WTC11 (cell line): Measurements from ENCODE around the gene TJP3. TPM values are rescaled to one million over a fixed set of nuclear protein-coding genes. Genes with fewer than 3 reads are reported as not detected.

ENCODE experiments used
- ATAC-seq: fragments of 200-7000 bp; cut with Tn5 transposase; 2 replicates; pipeline ENCODE4 v1.10.0; 2021; ENCODE audit warnings: mild to moderate bottlenecking, moderate library complexity
- CTCF ChIA-PET: fragments of 300-600 bp; sonication (Branson Sonifier 250); formaldehyde crosslinking; loops from one replicate; lab custom pipeline; 2021; ENCODE audit warnings: antibody characterized with exemption; lab: Charles Lee
- POLR2A ChIA-PET: fragments of 350-600 bp; sonication (Branson Sonifier 250); formaldehyde crosslinking; loops from one replicate; lab custom pipeline; 2021; ENCODE audit warnings: antibody characterized with exemption; lab: Charles Lee
- DNase-seq: peaks from one replicate; pipeline ENCODE4 v3.0.0; 2021; ENCODE audit warnings: low spot score
- H3K27ac Mint-ChIP-seq: 2 replicates; pipeline ENCODE4 v1.8.0; 2021; ENCODE audit warnings: mixed read lengths
- H3K27me3 Mint-ChIP-seq: 2 replicates; pipeline ENCODE4 v1.8.0; 2021; ENCODE audit warnings: low read depth, mild to moderate bottlenecking, moderate library complexity, mixed read lengths
- H3K36me3 Mint-ChIP-seq: 2 replicates; pipeline ENCODE4 v1.8.0; 2021; ENCODE audit warnings: mixed read lengths
- H3K4me1 Mint-ChIP-seq: 2 replicates; pipeline ENCODE4 v1.8.0; 2022; ENCODE audit warnings: mixed read lengths
- H3K4me3 Mint-ChIP-seq: 2 replicates; pipeline ENCODE4 v1.8.0; 2021; ENCODE audit warnings: mild to moderate bottlenecking, moderate library complexity, mixed read lengths
- H3K9me3 Mint-ChIP-seq: 2 replicates; pipeline ENCODE4 v1.8.0; 2021; ENCODE audit warnings: mixed read lengths
- CREB1 ChIP-seq: sonication (generic); formaldehyde crosslinking; IDR thresholded peaks from 2 replicates; pipeline ENCODE4 v1.8.0; 2023; ENCODE audit warnings: mild to moderate bottlenecking, missing genetic modification reagents
- FOXK1 ChIP-seq: sonication (generic); formaldehyde crosslinking; IDR thresholded peaks from 2 replicates; pipeline ENCODE4 v1.8.0; 2022; ENCODE audit warnings: mild to moderate bottlenecking, moderate library complexity, missing genetic modification reagents
- JUN ChIP-seq: sonication (generic); formaldehyde crosslinking; IDR thresholded peaks from 2 replicates; pipeline ENCODE4 v1.8.0; 2023; ENCODE audit warnings: mild to moderate bottlenecking, missing genetic modification reagents
- MXD4 ChIP-seq: fragments of 250-450 bp; sonication (Bioruptor Pico); IDR thresholded peaks from 2 replicates; pipeline ENCODE4 v1.8.0; 2021; ENCODE audit warnings: mild to moderate bottlenecking, moderate library complexity, borderline replicate concordance
- NFYB ChIP-seq: sonication (generic); formaldehyde crosslinking; conservative IDR thresholded peaks from 2 replicates; pipeline ENCODE4 v1.8.0; 2022; ENCODE audit warnings: low read depth, missing genetic modification reagents
- NR2C2 ChIP-seq: sonication (generic); formaldehyde crosslinking; IDR thresholded peaks from 2 replicates; pipeline ENCODE4 v1.8.0; 2022; ENCODE audit warnings: mild to moderate bottlenecking, missing genetic modification reagents
- PRRX2 ChIP-seq: fragments of 250-450 bp; sonication (Bioruptor Pico); IDR thresholded peaks from 2 replicates; pipeline ENCODE4 v1.8.0; 2021; ENCODE audit warnings: mild to moderate bottlenecking
- SOX15 ChIP-seq: fragments of 250-450 bp; sonication (Bioruptor Pico); IDR thresholded peaks from 2 replicates; pipeline ENCODE4 v1.9.0; 2021; ENCODE audit warnings: mild to moderate bottlenecking
- SP1 ChIP-seq: sonication (generic); formaldehyde crosslinking; conservative IDR thresholded peaks from 2 replicates; pipeline ENCODE4 v1.8.1; 2022; ENCODE audit warnings: missing genetic modification reagents
- TEAD1 ChIP-seq: sonication (generic); formaldehyde crosslinking; IDR thresholded peaks from 2 replicates; pipeline ENCODE4 v1.8.0; 2022; ENCODE audit warnings: mild to moderate bottlenecking, missing genetic modification reagents
- ZNF396 ChIP-seq: fragments of 250-450 bp; sonication (Bioruptor Pico); IDR thresholded peaks from 2 replicates; pipeline ENCODE4 v1.8.0; 2021; ENCODE audit warnings: mild to moderate bottlenecking, moderate library complexity, borderline replicate concordance
- ZNF423 ChIP-seq: fragments of 250-450 bp; sonication (Bioruptor Pico); IDR thresholded peaks from 2 replicates; pipeline ENCODE4 v2.1.2; 2022; ENCODE audit warnings: mild to moderate bottlenecking, moderate library complexity
- total RNA-seq: library from RNA; stranded (reverse); gene quantifications from 3 replicates; pipeline ENCODE4 v1.2.3, GENCODE V29; 2021
- TF ChIP-seq, protein P1 (sequence below): sonication (generic); formaldehyde crosslinking; IDR thresholded peaks from 2 replicates; pipeline ENCODE4 v1.8.0; 2022; ENCODE audit warnings: missing genetic modification reagents
- TF ChIP-seq, protein P2 (sequence below): sonication (generic); formaldehyde crosslinking; IDR thresholded peaks from 2 replicates; pipeline ENCODE4 v1.8.1; 2022; ENCODE audit warnings: missing genetic modification reagents, borderline replicate concordance
- TF ChIP-seq, protein P3 (sequence below): sonication (generic); formaldehyde crosslinking; IDR thresholded peaks from 2 replicates; pipeline ENCODE4 v1.8.1; 2023; ENCODE audit warnings: mild to moderate bottlenecking, moderate library complexity, missing genetic modification reagents
- TF ChIP-seq, protein P4 (sequence below): sonication (generic); formaldehyde crosslinking; IDR thresholded peaks from 2 replicates; pipeline ENCODE4 v1.8.1; 2023; ENCODE audit warnings: mild to moderate bottlenecking, missing genetic modification reagents, moderate library complexity
- TF ChIP-seq, protein P5 (sequence below): sonication (generic); formaldehyde crosslinking; conservative IDR thresholded peaks from 2 replicates; pipeline ENCODE4 v1.8.1; 2022; ENCODE audit warnings: mild to moderate bottlenecking, missing genetic modification reagents

Gene TJP3
- total RNA-seq, 1 experiment from 2014 or later, result 36.2 TPM

DNA sequence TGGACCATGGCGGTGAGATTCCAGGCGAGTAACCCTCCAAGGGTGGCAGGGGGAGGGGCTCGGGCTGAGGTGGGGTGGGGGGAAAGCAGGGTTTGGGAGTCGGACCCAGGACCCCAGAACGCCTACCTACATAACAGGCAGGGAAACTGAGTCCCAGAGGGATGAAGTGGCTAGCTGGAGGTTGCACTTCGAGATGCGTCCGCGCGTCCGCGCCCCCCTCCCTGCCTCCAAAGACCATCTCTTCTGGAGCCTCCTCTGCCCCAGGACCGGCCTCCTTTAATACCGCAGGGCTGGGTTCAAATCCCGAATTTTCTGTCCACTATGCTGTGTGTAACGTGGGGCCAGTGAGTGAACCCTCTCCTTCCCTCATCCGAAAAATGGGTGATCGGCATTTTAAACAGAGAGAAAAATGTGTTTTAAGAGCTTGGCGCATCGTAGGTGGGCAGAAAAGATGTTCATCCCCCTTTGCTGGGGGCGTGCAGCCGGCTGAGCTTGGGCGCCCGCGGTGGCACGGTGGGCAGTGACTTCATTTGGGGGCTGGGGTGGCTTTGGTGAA is 13.8 kb downstream of the TJP3 start (continued):
- TF ChIP-seq, protein P1, sequence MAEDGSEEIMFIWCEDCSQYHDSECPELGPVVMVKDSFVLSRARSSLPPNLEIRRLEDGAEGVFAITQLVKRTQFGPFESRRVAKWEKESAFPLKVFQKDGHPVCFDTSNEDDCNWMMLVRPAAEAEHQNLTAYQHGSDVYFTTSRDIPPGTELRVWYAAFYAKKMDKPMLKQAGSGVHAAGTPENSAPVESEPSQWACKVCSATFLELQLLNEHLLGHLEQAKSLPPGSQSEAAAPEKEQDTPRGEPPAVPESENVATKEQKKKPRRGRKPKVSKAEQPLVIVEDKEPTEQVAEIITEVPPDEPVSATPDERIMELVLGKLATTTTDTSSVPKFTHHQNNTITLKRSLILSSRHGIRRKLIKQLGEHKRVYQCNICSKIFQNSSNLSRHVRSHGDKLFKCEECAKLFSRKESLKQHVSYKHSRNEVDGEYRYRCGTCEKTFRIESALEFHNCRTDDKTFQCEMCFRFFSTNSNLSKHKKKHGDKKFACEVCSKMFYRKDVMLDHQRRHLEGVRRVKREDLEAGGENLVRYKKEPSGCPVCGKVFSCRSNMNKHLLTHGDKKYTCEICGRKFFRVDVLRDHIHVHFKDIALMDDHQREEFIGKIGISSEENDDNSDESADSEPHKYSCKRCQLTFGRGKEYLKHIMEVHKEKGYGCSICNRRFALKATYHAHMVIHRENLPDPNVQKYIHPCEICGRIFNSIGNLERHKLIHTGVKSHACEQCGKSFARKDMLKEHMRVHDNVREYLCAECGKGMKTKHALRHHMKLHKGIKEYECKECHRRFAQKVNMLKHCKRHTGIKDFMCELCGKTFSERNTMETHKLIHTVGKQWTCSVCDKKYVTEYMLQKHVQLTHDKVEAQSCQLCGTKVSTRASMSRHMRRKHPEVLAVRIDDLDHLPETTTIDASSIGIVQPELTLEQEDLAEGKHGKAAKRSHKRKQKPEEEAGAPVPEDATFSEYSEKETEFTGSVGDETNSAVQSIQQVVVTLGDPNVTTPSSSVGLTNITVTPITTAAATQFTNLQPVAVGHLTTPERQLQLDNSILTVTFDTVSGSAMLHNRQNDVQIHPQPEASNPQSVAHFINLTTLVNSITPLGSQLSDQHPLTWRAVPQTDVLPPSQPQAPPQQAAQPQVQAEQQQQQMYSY, result no peak
- TF ChIP-seq, protein P2, sequence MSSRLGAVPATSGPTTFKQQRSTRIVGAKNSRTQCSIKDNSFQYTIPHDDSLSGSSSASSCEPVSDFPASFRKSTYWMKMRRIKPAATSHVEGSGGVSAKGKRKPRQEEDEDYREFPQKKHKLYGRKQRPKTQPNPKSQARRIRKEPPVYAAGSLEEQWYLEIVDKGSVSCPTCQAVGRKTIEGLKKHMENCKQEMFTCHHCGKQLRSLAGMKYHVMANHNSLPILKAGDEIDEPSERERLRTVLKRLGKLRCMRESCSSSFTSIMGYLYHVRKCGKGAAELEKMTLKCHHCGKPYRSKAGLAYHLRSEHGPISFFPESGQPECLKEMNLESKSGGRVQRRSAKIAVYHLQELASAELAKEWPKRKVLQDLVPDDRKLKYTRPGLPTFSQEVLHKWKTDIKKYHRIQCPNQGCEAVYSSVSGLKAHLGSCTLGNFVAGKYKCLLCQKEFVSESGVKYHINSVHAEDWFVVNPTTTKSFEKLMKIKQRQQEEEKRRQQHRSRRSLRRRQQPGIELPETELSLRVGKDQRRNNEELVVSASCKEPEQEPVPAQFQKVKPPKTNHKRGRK (CRISPR knock-in tag), result no peak
- TF ChIP-seq PRRX2 (no peak), JUN (CRISPR knock-in tag) (no peak), ZNF423 (CRISPR knock-in tag) (no peak), NFYB (CRISPR knock-in tag) (no peak), ZNF396 (CRISPR knock-in tag) (no peak), MXD4 (no peak), NR2C2 (CRISPR knock-in tag) (no peak)
- TF ChIP-seq, protein P3, sequence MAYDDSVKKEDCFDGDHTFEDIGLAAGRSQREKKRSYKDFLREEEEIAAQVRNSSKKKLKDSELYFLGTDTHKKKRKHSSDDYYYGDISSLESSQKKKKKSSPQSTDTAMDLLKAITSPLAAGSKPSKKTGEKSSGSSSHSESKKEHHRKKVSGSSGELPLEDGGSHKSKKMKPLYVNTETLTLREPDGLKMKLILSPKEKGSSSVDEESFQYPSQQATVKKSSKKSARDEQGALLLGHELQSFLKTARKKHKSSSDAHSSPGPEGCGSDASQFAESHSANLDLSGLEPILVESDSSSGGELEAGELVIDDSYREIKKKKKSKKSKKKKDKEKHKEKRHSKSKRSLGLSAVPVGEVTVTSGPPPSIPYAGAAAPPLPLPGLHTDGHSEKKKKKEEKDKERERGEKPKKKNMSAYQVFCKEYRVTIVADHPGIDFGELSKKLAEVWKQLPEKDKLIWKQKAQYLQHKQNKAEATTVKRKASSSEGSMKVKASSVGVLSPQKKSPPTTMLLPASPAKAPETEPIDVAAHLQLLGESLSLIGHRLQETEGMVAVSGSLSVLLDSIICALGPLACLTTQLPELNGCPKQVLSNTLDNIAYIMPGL, result no peak
- TF ChIP-seq, protein P4, sequence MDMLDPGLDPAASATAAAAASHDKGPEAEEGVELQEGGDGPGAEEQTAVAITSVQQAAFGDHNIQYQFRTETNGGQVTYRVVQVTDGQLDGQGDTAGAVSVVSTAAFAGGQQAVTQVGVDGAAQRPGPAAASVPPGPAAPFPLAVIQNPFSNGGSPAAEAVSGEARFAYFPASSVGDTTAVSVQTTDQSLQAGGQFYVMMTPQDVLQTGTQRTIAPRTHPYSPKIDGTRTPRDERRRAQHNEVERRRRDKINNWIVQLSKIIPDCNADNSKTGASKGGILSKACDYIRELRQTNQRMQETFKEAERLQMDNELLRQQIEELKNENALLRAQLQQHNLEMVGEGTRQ, result no peak
- TF ChIP-seq, protein P5, sequence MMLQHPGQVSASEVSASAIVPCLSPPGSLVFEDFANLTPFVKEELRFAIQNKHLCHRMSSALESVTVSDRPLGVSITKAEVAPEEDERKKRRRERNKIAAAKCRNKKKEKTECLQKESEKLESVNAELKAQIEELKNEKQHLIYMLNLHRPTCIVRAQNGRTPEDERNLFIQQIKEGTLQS, result no peak

DNA sequence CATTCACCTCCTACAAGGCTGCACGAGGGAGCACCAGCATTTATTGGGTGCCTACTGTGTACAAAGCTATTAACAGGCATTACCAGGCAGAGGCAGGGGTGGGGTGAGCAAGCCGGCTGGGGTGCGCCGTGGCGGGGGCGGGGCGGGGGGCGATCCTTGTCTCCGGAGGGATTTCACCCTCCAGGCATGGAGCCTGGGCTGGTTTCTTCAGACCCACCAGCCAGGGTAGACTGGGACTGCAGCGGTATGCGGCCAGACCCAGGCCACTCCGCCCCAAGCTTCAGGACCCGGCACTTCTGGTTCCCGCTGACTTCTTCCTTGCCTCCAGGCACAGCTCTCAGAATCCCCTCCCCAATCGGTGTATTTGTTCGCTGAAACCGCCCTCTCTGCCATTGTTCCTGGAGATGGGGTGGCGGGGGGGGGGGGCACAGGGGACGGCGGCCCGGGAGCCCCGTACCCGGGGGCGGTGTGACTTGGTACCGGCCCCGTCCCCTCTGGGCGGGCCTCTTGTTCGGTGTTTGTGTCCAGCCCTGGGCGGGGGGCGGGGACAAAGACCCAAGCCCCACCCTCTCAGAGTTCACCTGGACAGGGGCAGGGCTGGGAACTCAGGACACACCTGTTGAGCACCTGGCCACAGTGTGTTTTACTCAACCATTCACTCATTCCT is 14.4 kb downstream of the TJP3 start:
- H3K4me3 Mint-ChIP-seq, result peak overlapping the region; percentile 83
- no peaks in the 10 kb centered on the region for H3K36me3 Mint-ChIP-seq
- peak overlapping the region; percentile 97 for H3K27ac Mint-ChIP-seq
- POLR2A ChIA-PET, result interaction anchor here (0.6 to 1.3 kb wide), 3 partner anchors 25 to 1229 kb away, joined by 3 to 4 read pairs (median 3); no protein-coding TSS in a partner anchor
- TF ChIP-seq SOX15 (no peak), CREB1 (CRISPR knock-in tag) (no peak), FOXK1 (CRISPR knock-in tag) (0 out of 2 replicates have a peak, but pooled peaks have one; percentile 39), TEAD1 (no peak), SP1 (peak; percentile 76)
- TF ChIP-seq, protein P1, result peak; percentile 96
- no peaks in the 10 kb centered on the region for H3K9me3 Mint-ChIP-seq
- DNase-seq (peak; percentile 85), ATAC-seq (peak; percentile 73)
- CTCF ChIA-PET, result interaction anchor here (0.5 to 6.9 kb wide), 15 partner anchors 8 to 1256 kb away, joined by 3 to 65 read pairs (median 5); partner anchors contain the start of genes MRPL54 and TJP3
- H3K4me1 Mint-ChIP-seq, result peaks cover 16% of the 10 kb centered on the region
- no peaks in the 10 kb centered on the region for H3K27me3 Mint-ChIP-seq
